Neuronal stem cell (in vitro differentiated cells): ENCODE measurements around the gene SZT2.
A peak's percentile ranks its signal among the peaks of the same experiment; 100 is the strongest.

Experiments used
- DNase-seq: peaks from one replicate; pipeline ENCODE4 v3.0.0-alpha.2; 2013; ENCODE audit warnings: low spot score
- H2AFZ ChIP-seq: one replicate; pipeline ENCODE4 v1.6.1; 2013; ENCODE audit warnings: mild to moderate bottlenecking, low read length, inconsistent platforms
- H2AK5ac ChIP-seq: 2 replicates; pipeline ENCODE4 v1.6.1; 2013; ENCODE audit warnings: low read depth, mild to moderate bottlenecking, inconsistent platforms, low read length, moderate library complexity, mixed read lengths
- H2BK120ac ChIP-seq: 2 replicates; pipeline ENCODE4 v1.6.1; 2013; ENCODE audit warnings: low read depth, mild to moderate bottlenecking, inconsistent platforms, low read length, moderate library complexity, mixed read lengths
- H2BK12ac ChIP-seq: one replicate; pipeline ENCODE4 v1.6.1; 2013; ENCODE audit warnings: low read length, inconsistent platforms
- H2BK15ac ChIP-seq: 2 replicates; pipeline ENCODE4 v1.6.1; 2013; ENCODE audit warnings: mild to moderate bottlenecking, low read length, inconsistent platforms, mixed read lengths
- H2BK5ac ChIP-seq: one replicate; pipeline ENCODE4 v1.6.1; 2013; ENCODE audit warnings: inconsistent platforms, mild to moderate bottlenecking, low read length, moderate library complexity
- H3K14ac ChIP-seq: one replicate; pipeline ENCODE4 v1.6.1; 2013; ENCODE audit warnings: low read length, inconsistent platforms
- H3K18ac ChIP-seq: 2 replicates; pipeline ENCODE4 v1.6.1; 2013; ENCODE audit warnings: low read length, inconsistent platforms
- H3K23ac ChIP-seq: 2 replicates; pipeline ENCODE4 v1.6.1; 2013; ENCODE audit warnings: low read depth, mild to moderate bottlenecking, mixed read lengths, low read length, inconsistent platforms; ENCODE audit not compliant: poor library complexity
- H3K27ac ChIP-seq: replicated peaks from 3 replicates; pipeline ENCODE4 v1.5.1; 2013; ENCODE audit warnings: low read length, inconsistent platforms
- H3K27me3 ChIP-seq, 3 experiments: 2 replicates each; pipeline ENCODE4 v1.6.1; 2013; ENCODE audit warnings: low read length in 3 of 3, mild to moderate bottlenecking in 2 of 3, inconsistent platforms in 1 of 3, low read depth in 1 of 3, mixed read lengths in 1 of 3, moderate library complexity in 1 of 3; ENCODE audit not compliant: control insufficient read depth in 3 of 3, insufficient read depth in 3 of 3
- H3K36me3 ChIP-seq, 2 donors: replicated peaks in 1 of 2; 2 replicates each; pipeline ENCODE4 v1.6.1; 2013; ENCODE audit warnings: low read length in 2 of 2; ENCODE audit not compliant: control insufficient read depth in 2 of 2, insufficient read depth in 2 of 2
- H3K4ac ChIP-seq: 2 replicates; pipeline ENCODE4 v1.6.1; 2013; ENCODE audit warnings: inconsistent platforms, mild to moderate bottlenecking, low read length, moderate library complexity
- H3K4me1 ChIP-seq, 2 donors: 1 replicate in 1 of 2; 2 replicates in 1 of 2; pipeline ENCODE4 v1.6.1; 2013; ENCODE audit warnings: low read length in 2 of 2, low read depth in 1 of 2; ENCODE audit not compliant: control insufficient read depth in 2 of 2, insufficient read depth in 1 of 2
- H3K4me2 ChIP-seq: one replicate; pipeline ENCODE4 v1.6.1; 2013; ENCODE audit warnings: mild to moderate bottlenecking, low read length, inconsistent platforms; ENCODE audit not compliant: insufficient read depth, poor library complexity, severe bottlenecking
- H3K4me3 ChIP-seq, 2 donors: 2 replicates each; pipeline ENCODE4 v1.5.1; 2013; ENCODE audit warnings: low read length in 2 of 2, mild to moderate bottlenecking in 2 of 2, inconsistent platforms in 1 of 2, moderate library complexity in 1 of 2
- H3K79me1 ChIP-seq: one replicate; pipeline ENCODE4 v1.6.1; 2013; ENCODE audit warnings: low read depth, mild to moderate bottlenecking, inconsistent platforms, low read length, moderate library complexity
- H3K9ac ChIP-seq: one replicate; pipeline ENCODE4 v1.6.1; 2013; ENCODE audit warnings: mild to moderate bottlenecking, low read depth, low read length, inconsistent platforms; ENCODE audit not compliant: poor library complexity
- H3K9me3 ChIP-seq, 2 donors: replicated peaks in 1 of 2; 2 replicates each; pipeline versions ENCODE3 to v1.6.1; 2013; ENCODE audit warnings: low read length in 2 of 2, mild to moderate bottlenecking in 2 of 2, inconsistent platforms in 1 of 2, low read depth in 1 of 2, mixed read lengths in 1 of 2, moderate library complexity in 1 of 2; ENCODE audit not compliant: control insufficient read depth in 2 of 2, insufficient read depth in 1 of 2
- H4K8ac ChIP-seq: one replicate; pipeline ENCODE4 v1.6.1; 2013; ENCODE audit warnings: low read depth, mild to moderate bottlenecking, inconsistent platforms, low read length, moderate library complexity
- H4K91ac ChIP-seq: one replicate; pipeline ENCODE4 v1.6.1; 2013; ENCODE audit warnings: low read length, low read depth, mild to moderate bottlenecking, inconsistent platforms; ENCODE audit not compliant: poor library complexity
- WGBS, 2 donors: extraction: QIAGEN DNeasy Blood & Tissue Kit; methylation state at CpG; one replicate each; pipeline ENCODE4 v1.1.7; 2013; ENCODE audit warnings: missing lambda C conversion rate in 2 of 2, mixed read lengths in 1 of 2; ENCODE audit not compliant: insufficient read length in 2 of 2, insufficient replicate concordance in 1 of 2; ENCODE audit errors: extremely low coverage in 2 of 2; 5-methylcytosine and 5-hydroxymethylcytosine counted together

SZT2 gene

GRCh38 chr1:43437031-43437973 is 47.6 kb downstream of the SZT2 start:
- no peak overlapping the region for H2BK5ac ChIP-seq
- no peak overlapping the region for H3K27ac ChIP-seq
- no peaks in the 10 kb centered on the region for H3K27me3 ChIP-seq
- no peak overlapping the region for H3K9ac ChIP-seq
- H3K4me3 ChIP-seq, result no peak overlapping the region
- H4K8ac ChIP-seq, result no peak overlapping the region
- H2AK5ac ChIP-seq, result no peak overlapping the region
- H3K36me3 ChIP-seq, result peaks cover 29 to 78% of the 10 kb centered on the region in 2 donors
- no peak overlapping the region for H2BK12ac ChIP-seq
- no peaks in the 10 kb centered on the region for H3K9me3 ChIP-seq
- DNase-seq, result no peak
- H3K4ac ChIP-seq, result no peak overlapping the region
- H3K4me2 ChIP-seq, result no peak overlapping the region
- no peak overlapping the region for H4K91ac ChIP-seq
- H3K4me1 ChIP-seq, result peaks cover 6 to 22% of the 10 kb centered on the region in 2 donors
- no peak overlapping the region for H2BK120ac ChIP-seq
- WGBS, 2 donors, result no CpG with 5 or more reads among the region's 20 CpGs
- no peak overlapping the region for H3K18ac ChIP-seq
- no peaks in the 10 kb centered on the region for H3K79me1 ChIP-seq
- H2AFZ ChIP-seq, result no peak overlapping the region
- no peak overlapping the region for H2BK15ac ChIP-seq
- H3K14ac ChIP-seq, result no peak overlapping the region
- peak overlapping the region; percentile 25 for H3K23ac ChIP-seq

- Histone ChIP-seq H2AFZ (no peak overlapping the region), H3K36me3 (peaks cover 28 to 78% of the 10 kb centered on the region in 2 donors), H2BK5ac (no peak overlapping the region), H3K9me3 (no peaks in the 10 kb centered on the region), H2BK120ac (no peak overlapping the region), H3K4me1 (peaks cover 6 to 22% of the 10 kb centered on the region in 2 donors), H3K14ac (no peak overlapping the region), H2BK12ac (no peak overlapping the region), H2BK15ac (no peak overlapping the region), H3K4ac (no peak overlapping the region), H2AK5ac (no peak overlapping the region), H3K23ac (no peak overlapping the region), H3K79me1 (no peaks in the 10 kb centered on the region), H3K9ac (no peak overlapping the region), H4K8ac (no peak overlapping the region), H3K4me2 (no peak overlapping the region), H3K27me3 (no peaks in the 10 kb centered on the region), H3K18ac (no peak overlapping the region), H3K27ac (no peak overlapping the region), H3K4me3 (no peak overlapping the region), H4K91ac (no peak overlapping the region)
- DNase-seq, result no peak
- WGBS, 2 donors, result no CpG with 5 or more reads among the region's 3 CpGs
Measured at GRCh38 chr1:43438006-43438405, 48.3 kb downstream of the SZT2 start.

GRCh38 chr1:43438576-43438952 is 48.9 kb downstream of the SZT2 start:
- no peak overlapping the region for H4K91ac ChIP-seq
- no peaks in the 10 kb centered on the region for H3K27me3 ChIP-seq
- H3K36me3 ChIP-seq, result peaks cover 29 to 79% of the 10 kb centered on the region in 2 donors
- no peak overlapping the region for H2AFZ ChIP-seq
- no peak overlapping the region for H3K23ac ChIP-seq
- no peak overlapping the region for H3K27ac ChIP-seq
- H3K4me2 ChIP-seq, result no peak overlapping the region
- no peak for DNase-seq
- H3K4ac ChIP-seq, result no peak overlapping the region
- no peak overlapping the region for H4K8ac ChIP-seq
- no peak overlapping the region for H2AK5ac ChIP-seq
- H3K18ac ChIP-seq, result no peak overlapping the region
- peaks cover 6 to 22% of the 10 kb centered on the region in 2 donors for H3K4me1 ChIP-seq
- no peak overlapping the region for H3K4me3 ChIP-seq
- no peaks in the 10 kb centered on the region for H3K9me3 ChIP-seq
- H2BK120ac ChIP-seq, result no peak overlapping the region
- no CpG with 5 or more reads among the region's 8 CpGs for WGBS, 2 donors
- H3K14ac ChIP-seq, result peak overlapping the region; percentile 56
- peak overlapping the region; percentile 10 for H3K9ac ChIP-seq
- H2BK15ac ChIP-seq, result no peak overlapping the region
- H2BK5ac ChIP-seq, result no peak overlapping the region
- no peak overlapping the region for H2BK12ac ChIP-seq
- H3K79me1 ChIP-seq, result no peaks in the 10 kb centered on the region

GRCh38 chr1:43438953-43439581 is 49.4 kb downstream of the SZT2 start:
- Histone ChIP-seq H3K4me1 (peaks cover 6 to 22% of the 10 kb centered on the region in 2 donors), H4K91ac (no peak overlapping the region), H3K36me3 (peaks cover 28 to 79% of the 10 kb centered on the region in 2 donors), H3K9ac (peak overlapping the region; percentile 46), H3K14ac (peak overlapping the region; percentile 56), H4K8ac (no peak overlapping the region), H3K23ac (no peak overlapping the region), H3K4me2 (no peak overlapping the region), H3K9me3 (no peaks in the 10 kb centered on the region), H3K4ac (no peak overlapping the region), H2BK120ac (no peak overlapping the region), H3K27me3 (no peaks in the 10 kb centered on the region), H3K79me1 (no peaks in the 10 kb centered on the region), H2BK5ac (no peak overlapping the region), H3K27ac (no peak overlapping the region), H2AK5ac (no peak overlapping the region), H3K4me3 (no peak overlapping the region), H2AFZ (no peak overlapping the region), H2BK15ac (no peak overlapping the region), H2BK12ac (no peak overlapping the region), H3K18ac (no peak overlapping the region)
- no peak for DNase-seq
- WGBS, 2 donors, result no CpG with 5 or more reads among the region's 10 CpGs
